HUES64 (cell line): Measurements from ENCODE around the gene C22orf42.

Experiments used
- H3K27ac ChIP-seq: 2 replicates; pipeline ENCODE4 v1.7.0; 2013; ENCODE audit warnings: low read depth, low read length, inconsistent platforms
- H3K27me3 ChIP-seq: 2 replicates; pipeline ENCODE4 v1.6.1; 2013; ENCODE audit warnings: mild to moderate bottlenecking, low read length; ENCODE audit not compliant: insufficient read depth
- H3K36me3 ChIP-seq: 2 replicates; pipeline ENCODE4 v1.6.1; 2013; ENCODE audit warnings: mild to moderate bottlenecking, low read length; ENCODE audit not compliant: insufficient read depth
- H3K4me1 ChIP-seq: 2 replicates; pipeline ENCODE4 v1.6.1; 2013; ENCODE audit warnings: mild to moderate bottlenecking, low read length, moderate library complexity; ENCODE audit not compliant: insufficient read depth
- H3K4me3 ChIP-seq: 2 replicates; pipeline ENCODE4 v1.5.1; 2013; ENCODE audit warnings: mild to moderate bottlenecking, low read length, moderate library complexity
- H3K9ac ChIP-seq: 2 replicates; pipeline ENCODE4 v1.6.1; 2013; ENCODE audit warnings: mild to moderate bottlenecking, low read depth, low read length
- H3K9me3 ChIP-seq: 2 replicates; pipeline ENCODE4 v1.6.1; 2013; ENCODE audit warnings: low read depth, low read length; ENCODE audit not compliant: insufficient read depth
- WGBS: fragments of 150-250, 120-280 bp; methylation state at CpG from one replicate; pipeline ENCODE4 v1.1.7; 2013; ENCODE audit warnings: missing lambda C conversion rate; 5-methylcytosine and 5-hydroxymethylcytosine counted together

The C22orf42 gene

DNA sequence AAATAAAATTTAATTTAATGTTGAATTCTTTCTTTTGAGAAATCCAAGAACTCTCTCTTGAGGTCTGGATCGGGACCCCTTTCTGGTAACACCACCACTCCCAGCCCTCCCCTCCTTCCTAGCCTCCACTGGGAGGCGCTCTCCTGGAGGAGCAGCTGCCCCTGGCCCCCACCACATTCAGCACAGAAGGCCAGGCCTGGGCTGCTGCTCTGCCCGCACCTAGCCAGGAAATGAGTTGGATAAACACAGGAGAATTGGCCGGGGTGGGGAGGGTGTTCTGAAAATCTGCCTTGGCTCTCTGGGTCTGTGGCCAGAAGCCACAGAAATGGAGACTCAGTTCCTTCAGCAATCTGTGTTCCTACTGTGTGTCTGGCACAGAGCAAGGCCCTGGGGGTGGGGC is 31.2 kb downstream of the C22orf42 start:
- 79% methylated on average over 4 of the region's 4 CpGs for WGBS

DNA sequence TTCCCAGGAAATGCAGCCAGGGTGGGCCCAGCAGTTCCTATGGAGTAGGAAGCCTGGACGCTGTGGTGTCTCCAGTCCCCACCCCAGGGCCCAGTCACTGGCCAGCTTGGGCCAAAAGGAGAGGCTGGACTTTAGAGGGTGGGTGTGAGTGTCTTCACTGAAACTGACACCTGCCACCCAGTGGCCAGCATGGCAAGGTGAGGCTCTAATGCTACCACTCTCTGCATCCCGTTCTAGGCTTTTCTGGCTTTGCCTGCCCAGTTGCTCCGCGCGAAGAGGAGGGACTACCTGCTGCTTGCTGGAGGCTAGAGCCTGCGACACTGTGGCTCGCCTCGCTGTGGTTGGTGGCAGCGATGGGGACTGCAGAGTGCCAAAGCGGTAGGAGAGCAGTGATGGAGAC is 35.4 kb downstream of the C22orf42 start:
- no peak overlapping the region for H3K4me3 ChIP-seq
- H3K27ac ChIP-seq: no peak overlapping the region
- H3K9ac ChIP-seq: no peak overlapping the region
- WGBS: 54% methylated on average over 10 of the region's 10 CpGs
- H3K27me3 ChIP-seq: no peaks in the 10 kb centered on the region
- no peaks in the 10 kb centered on the region for H3K4me1 ChIP-seq
- no peaks in the 10 kb centered on the region for H3K36me3 ChIP-seq
- no peaks in the 10 kb centered on the region for H3K9me3 ChIP-seq

More for the DNA sequence above, 31.2 kb downstream of the C22orf42 start:
- Histone ChIP-seq H3K27ac (no peak overlapping the region), H3K4me3 (no peak overlapping the region), H3K9ac (no peak overlapping the region), H3K27me3 (no peaks in the 10 kb centered on the region), H3K4me1 (no peaks in the 10 kb centered on the region), H3K9me3 (no peaks in the 10 kb centered on the region), H3K36me3 (no peaks in the 10 kb centered on the region)

DNA sequence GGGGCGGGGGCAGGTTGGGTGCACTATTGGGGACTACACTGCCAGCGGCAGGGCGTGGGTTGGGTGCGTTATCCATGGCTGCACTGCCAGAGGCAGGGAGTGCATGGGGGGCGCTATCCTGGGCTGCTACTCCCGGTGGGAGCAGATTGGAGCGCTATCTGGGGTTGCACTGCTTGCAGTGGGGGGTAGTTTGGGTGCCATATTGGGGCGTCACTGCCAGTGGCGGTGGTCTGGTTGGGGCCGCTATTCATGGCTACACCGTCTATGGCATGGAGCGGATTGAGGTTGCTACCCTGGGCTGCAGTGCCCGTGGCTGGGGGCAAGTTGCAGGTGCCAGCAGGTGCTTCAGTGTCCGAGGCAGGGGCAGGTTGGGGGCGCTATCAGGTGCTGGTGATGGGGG is 36.2 kb downstream of the C22orf42 start:
- Histone ChIP-seq H3K27ac (no peak overlapping the region), H3K27me3 (no peaks in the 10 kb centered on the region), H3K9ac (no peak overlapping the region), H3K9me3 (no peaks in the 10 kb centered on the region), H3K4me3 (no peak overlapping the region), H3K36me3 (no peaks in the 10 kb centered on the region), H3K4me1 (no peaks in the 10 kb centered on the region)
- 93% methylated on average over 15 of the region's 15 CpGs for WGBS

DNA sequence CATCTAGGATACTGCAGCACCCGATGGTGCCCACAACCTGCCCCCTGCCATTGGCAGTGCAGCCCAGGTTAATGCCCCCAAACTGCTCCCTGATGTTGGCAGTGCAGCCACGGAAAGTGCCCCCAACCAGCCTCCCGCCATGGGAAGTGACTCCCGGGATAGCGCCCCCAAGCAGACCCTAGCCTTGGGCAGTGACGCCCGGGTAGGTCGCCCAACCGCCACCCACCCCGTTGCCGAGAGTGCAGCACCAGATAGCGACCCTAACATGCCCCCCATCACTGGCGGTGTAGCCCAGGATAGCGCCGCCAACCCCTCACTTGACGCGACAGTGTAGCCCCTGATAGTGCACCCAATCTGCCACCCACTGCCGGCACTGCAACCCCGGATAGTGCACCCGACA is 38.5 kb downstream of the C22orf42 start:
- H3K9ac ChIP-seq: no peak overlapping the region
- no peak overlapping the region for H3K4me3 ChIP-seq
- 95% methylated on average over 20 of the region's 20 CpGs for WGBS
- H3K36me3 ChIP-seq: no peaks in the 10 kb centered on the region
- H3K4me1 ChIP-seq: no peaks in the 10 kb centered on the region
- no peak overlapping the region for H3K27ac ChIP-seq
- H3K9me3 ChIP-seq: no peaks in the 10 kb centered on the region
- H3K27me3 ChIP-seq: no peaks in the 10 kb centered on the region

DNA sequence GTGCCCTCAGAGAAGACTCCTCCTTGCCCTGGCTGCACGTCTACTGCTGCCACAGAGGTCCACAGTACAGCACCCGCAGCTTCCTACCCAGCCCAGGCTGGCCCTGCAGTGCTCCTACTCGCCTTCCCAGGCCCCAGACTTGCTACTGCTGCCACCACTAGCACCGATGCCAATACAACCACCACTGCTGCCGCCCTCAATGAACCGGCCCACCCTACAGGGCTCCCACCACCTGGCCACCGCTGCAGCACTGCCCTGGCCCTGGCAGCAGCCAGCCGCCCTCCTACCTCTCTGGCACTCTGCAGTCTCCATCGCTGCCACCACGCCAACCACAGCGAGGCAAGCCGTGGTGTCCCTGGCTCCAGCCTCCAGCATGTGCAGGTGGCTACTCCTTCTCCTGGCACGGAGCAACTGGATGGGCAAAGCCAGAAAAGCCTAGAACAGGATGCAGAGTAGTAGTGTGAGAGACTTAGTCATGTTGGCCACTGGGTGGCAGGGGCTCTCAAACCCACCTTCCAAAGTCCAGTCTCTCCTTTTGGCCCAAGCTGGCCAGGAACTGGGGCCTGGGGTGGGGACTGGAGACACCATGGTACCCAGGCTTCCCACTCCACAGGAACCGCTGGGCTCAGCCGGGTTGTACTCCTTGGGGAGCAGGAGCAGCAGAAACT is 39.4 kb downstream of the C22orf42 start:
- Histone ChIP-seq H3K4me3 (no peak overlapping the region), H3K27ac (no peak overlapping the region), H3K4me1 (no peaks in the 10 kb centered on the region), H3K27me3 (no peaks in the 10 kb centered on the region; the same call in 1 of the 2 replicates), H3K9ac (no peak overlapping the region), H3K9me3 (no peaks in the 10 kb centered on the region), H3K36me3 (no peaks in the 10 kb centered on the region)
- 85% methylated on average over 15 of the region's 15 CpGs for WGBS

DNA sequence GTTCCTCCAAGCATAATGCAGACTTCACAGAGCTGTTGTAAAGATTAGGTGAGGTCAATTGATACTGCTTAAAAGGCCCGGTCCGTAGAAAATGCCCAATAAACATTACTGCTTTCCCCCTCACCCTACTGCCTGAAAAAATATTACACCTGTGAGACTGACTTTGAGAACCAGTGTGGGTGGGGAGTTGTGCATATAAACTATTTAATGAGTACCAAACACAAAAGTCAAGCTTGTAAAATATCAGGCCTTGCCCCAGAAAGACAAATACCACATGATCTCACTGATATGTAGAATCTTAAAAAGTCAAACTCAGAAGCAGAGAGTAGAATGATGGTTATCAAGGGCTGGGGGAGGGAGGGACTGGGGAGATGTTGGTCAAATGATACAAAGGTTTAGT is 46.7 kb downstream of the C22orf42 start:
- Histone ChIP-seq H3K27me3 (peaks cover 6% of the 10 kb centered on the region), H3K4me3 (no peak overlapping the region), H3K36me3 (no peaks in the 10 kb centered on the region)

DNA sequence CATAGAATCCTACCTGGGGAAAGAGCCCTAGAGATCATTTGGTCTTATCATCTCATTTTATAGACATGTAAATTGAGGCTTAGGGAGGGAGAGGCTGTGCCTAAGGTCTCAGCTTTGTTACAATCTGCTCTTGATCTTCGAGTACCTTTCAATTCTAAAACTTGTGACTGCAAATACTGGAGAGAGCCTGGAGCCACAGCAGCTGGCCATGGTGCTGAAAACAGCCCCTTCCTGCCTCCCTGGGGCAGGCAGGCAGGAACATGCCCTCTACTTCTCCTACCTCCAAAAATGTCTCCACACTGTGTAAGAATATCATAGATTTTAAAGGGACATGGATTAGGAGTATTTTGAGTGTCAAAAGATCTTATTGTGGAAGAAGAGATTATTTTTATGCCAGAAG is 52.2 kb downstream of the C22orf42 start:
- H3K27ac ChIP-seq: no peak overlapping the region
- H3K27me3 ChIP-seq: peaks cover 9% of the 10 kb centered on the region; the same call in 1 of the 2 replicates
- H3K36me3 ChIP-seq: no peaks in the 10 kb centered on the region
- no peaks in the 10 kb centered on the region for H3K4me1 ChIP-seq
- no peak overlapping the region for H3K9ac ChIP-seq
- H3K9me3 ChIP-seq: no peaks in the 10 kb centered on the region
- WGBS: 50% methylated on average over 1 of the region's 1 CpG
- H3K4me3 ChIP-seq: no peak overlapping the region

More for the DNA sequence above, 46.7 kb downstream of the C22orf42 start:
- no CpG with 5 or more reads among the region's 2 CpGs for WGBS
- Histone ChIP-seq H3K4me1 (no peaks in the 10 kb centered on the region), H3K27ac (no peak overlapping the region), H3K9ac (no peak overlapping the region), H3K9me3 (no peaks in the 10 kb centered on the region)

DNA sequence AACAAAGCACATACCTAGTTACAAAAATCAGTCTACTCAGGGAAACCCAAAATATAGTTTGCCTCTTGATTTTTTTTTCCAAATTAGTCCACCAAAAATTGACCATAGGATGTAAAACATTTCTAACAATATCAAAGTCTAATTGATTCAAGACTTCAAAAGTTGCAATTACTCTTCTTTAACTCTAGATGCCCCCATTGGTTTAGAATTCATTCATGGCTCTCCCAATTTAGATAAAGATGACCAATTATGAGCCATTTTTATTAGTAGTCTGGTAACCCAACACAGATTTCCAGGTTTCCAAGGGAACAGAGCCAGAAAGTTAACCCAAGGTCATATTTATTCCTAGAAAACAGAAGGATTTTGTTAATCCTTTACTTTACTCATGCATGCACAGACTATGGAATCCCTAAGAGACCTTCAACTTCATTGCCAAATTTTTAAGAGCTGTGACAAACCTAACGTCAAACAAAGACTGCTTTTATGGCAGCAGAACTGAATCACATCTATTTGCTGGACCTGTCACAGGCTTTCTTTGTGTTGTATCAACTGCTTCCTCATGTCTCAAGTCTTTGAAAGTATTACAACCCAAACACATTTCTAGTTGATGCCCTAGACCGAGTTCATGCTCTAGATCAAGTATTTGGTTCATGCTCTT is 55.3 kb downstream of the C22orf42 start:
- WGBS: 69% methylated on average over 2 of the region's 2 CpGs
- no peak overlapping the region for H3K4me3 ChIP-seq
- peaks cover 24% of the 10 kb centered on the region for H3K27me3 ChIP-seq
- no peak overlapping the region for H3K27ac ChIP-seq
- H3K4me1 ChIP-seq: no peaks in the 10 kb centered on the region
- no peak overlapping the region for H3K9ac ChIP-seq
- H3K9me3 ChIP-seq: no peaks in the 10 kb centered on the region
- H3K36me3 ChIP-seq: no peaks in the 10 kb centered on the region

DNA sequence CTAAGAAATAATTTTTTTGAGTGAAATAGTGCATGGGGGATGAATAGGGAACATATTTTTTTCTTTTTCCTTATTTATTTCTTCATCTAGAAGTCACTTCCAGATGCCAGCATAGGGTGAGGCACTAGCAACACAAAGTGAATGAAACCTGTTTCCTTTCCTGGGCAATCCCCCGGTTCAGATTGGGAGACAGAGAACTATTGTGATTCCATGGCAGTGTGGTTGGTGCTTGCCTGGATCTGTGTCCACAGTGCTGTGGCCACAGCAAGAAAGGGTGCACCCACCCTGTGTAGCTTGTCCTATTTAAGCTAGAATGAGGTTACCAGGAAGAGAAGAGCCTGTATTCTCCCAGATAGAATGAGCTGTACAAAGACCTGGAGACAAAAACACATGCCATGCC is 58.4 kb downstream of the C22orf42 start:
- Histone ChIP-seq H3K27ac (no peak overlapping the region), H3K36me3 (no peaks in the 10 kb centered on the region), H3K4me3 (no peak overlapping the region), H3K4me1 (no peaks in the 10 kb centered on the region), H3K27me3 (peaks cover 28% of the 10 kb centered on the region), H3K9ac (no peak overlapping the region), H3K9me3 (no peaks in the 10 kb centered on the region)
- WGBS: 66% methylated on average over 1 of the region's 1 CpG
